Measurements from ENCODE around the gene CHRNB4.
A peak's percentile ranks its signal among the peaks of the same experiment; 100 is the strongest.

The CHRNB4 gene

DNA sequence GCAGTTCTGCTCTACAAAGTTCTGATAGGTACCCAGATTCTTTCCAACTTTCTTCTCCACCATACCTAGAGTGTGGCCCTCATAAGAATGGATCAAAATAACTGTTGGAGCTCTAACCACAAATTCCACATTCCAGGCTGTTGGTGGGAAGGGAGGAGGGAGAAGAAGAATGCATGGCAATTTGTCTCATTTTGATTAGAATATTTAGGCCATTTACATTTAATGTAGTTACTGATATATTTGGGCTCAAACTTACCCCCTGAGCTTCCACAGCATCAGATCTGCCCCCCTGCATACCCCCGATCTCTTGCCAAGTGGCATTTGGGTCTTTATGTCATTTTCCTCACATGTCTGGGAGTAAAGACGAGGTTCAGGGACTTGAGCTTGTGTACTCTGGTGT is 7.7 kb downstream of the CHRNB4 start:
- DNase-seq: no peak

DNA sequence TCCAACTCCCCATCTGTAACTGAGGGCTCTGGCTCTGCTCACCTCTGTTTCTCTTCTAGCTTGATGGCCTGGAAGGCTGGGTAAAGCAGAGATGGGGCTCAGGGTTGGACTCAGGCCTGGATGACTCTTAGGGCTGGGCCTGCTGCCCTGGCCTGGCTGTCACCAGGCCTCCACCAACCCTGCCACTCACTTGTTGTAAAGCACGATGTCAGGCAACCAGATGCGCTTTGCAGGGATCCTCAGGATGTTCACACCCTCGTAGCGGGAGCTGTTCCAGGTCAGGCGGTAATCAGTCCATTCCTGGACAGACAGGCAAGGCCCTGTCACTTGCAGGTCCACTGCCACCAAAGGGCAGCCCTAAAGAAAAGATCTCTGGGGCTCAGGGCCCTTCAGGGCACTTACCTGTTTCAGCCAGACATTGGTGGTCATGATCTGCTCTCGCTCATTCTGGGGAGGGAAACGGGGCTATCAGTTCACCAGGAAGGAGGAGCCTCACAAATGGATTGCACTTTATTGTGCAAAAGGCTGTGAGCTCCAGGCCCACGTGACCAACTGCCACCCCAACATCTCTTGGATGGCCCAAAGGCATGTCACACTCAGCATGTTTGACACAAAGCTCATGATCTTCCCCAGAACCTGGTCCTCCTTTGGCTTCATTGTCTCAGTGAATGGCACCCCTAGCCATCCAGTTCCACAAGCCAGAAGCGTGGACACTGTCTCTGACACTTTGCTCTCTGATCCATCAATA is 9.9 kb downstream of the CHRNB4 start:
- DNase-seq: no peak

GRCh38 chr15:78629716-78630065 is 11.3 kb downstream of the CHRNB4 start:
- DNase-seq: no peak

DNA sequence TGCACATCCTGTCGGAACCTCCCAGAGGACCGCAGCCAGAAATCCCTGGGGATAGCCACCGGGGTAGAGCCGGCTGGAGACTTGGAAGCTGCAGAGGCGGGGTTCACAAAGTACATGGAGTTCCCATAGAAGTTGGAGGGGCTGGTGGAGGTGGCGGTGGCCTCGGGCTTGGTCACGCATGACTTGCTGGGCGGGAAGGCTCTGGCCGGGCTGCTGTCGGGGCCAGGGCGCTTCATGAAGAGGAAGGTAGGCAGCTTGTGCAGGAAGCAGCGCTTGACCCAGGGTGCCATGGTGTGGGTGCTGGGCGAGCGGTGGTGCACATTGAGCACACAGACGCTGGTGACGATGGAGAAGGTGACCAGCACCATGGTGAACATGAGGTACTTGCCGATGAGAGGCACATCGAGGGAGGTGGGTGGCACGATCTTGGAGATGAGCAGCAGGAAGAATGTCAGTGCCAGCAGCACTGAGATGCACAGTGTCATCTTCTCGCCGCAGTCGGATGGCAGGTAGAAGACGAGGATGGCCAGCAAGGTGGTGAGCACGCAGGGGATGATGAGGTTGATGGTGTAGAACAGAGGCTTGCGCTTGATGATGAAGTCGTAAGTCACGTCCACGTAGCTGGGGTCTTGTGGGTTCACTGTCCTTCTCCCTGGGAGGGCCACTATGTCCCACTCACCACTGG is 11.8 kb downstream of the CHRNB4 start:
- no peak for DNase-seq

- no peak for DNase-seq
Observed at GRCh38 chr15:78628227-78628626, 12.8 kb downstream of the CHRNB4 start.

DNA sequence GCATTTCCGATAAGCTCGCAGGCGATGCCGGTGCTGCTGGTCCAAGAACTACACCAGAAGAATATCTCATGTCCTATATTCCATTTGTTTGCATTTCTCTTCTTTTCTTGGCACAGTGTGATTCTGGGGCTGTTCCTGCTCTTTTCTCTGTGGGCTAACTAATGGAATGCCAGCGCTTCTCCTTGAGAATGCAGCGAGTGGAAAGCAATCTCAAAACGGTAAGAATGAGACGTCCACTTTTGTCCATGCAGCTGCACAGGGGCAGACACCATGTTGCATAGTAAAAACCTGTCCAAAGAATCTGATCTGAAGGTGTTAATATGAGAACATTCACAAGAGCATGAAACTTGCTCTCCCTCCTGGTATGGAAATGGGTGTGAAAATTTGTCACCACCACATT is 13.7 kb downstream of the CHRNB4 start:
- DNase-seq: no peak

- DNase-seq: no peak
Observed at GRCh38 chr15:78626381-78626995, 14.5 kb downstream of the CHRNB4 start.

DNA sequence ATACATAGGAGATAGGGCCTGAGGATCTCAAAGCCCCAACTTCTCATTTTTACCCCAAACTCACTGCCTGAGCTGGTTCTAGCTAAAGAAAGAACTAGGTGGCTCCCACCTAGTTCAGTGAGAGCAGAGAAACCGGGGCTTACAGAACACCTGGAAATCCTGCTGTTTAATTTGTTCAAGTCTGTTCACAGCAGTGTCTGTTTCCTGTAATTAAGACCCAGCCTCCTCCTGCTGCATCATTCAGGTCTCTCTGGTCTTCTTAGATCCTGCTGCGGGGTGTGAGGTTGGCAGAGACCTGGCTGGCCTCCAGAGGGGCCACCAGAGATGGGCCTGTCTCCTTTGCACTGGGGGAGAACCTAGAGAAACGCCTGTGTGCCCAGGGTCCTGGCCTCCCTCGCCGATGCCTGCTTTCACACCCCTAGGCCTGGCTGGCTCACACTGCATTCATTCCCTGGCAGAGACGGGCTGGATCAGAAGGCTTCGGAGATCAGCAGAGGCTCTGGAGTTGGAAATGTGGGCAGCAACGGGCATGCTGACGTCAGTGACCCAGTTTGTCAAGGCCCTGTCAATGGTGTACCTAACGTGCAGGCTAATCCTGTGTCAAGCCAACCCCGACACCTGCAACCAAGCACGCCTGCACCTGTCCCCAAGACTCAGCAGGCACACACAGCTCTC is 15.3 kb downstream of the CHRNB4 start:
- no peak for DNase-seq

- DNase-seq: no peak
Observed at GRCh38 chr15:78624651-78625590, 16.1 kb downstream of the CHRNB4 start.

DNA sequence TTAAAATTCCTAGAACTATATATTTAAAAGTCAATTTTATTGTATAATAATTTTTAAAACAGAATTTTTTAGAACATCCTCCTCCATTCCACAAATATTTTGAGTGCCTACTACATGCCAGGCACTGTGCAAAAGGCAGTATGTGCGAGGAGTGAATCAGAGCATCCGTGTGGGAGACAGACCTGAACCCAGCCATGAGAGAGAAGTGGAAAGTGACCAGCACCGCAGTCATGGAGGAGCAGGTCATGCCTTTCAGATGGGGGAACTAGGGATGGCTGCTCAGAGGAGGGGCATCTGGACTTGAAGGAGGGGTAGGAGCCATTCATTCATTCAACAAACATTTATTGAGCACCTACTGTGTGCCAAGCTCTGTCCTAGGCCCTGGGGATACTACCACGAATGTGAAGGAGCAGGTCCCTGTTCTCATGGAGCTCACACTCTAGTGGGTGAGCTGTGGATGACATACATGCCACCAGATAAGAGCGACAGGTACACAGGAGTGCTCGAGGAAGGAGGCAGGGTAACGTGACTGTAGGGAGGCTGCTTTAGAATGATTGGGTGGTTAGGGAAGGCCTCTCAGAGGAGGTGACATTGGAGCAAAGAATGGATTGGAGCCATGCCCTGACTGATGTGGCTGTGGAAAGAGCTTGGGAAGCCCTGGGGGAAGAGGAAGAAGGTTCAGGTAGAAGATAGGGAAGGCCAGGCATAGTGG is 17.1 kb downstream of the CHRNB4 start:
- no peak for DNase-seq

- no peak for DNase-seq
Observed at GRCh38 chr15:78621810-78622402, 19.1 kb downstream of the CHRNB4 start.

GRCh38 chr15:78620527-78621421 is 20.2 kb downstream of the CHRNB4 start, which contains the start of gene CHRNA3:
Gene CHRNA3 (minus strand): TSS chr15:78620996. CDS start chr15:78620794, 202 bp downstream.
- DNase-seq: no peak

DNA sequence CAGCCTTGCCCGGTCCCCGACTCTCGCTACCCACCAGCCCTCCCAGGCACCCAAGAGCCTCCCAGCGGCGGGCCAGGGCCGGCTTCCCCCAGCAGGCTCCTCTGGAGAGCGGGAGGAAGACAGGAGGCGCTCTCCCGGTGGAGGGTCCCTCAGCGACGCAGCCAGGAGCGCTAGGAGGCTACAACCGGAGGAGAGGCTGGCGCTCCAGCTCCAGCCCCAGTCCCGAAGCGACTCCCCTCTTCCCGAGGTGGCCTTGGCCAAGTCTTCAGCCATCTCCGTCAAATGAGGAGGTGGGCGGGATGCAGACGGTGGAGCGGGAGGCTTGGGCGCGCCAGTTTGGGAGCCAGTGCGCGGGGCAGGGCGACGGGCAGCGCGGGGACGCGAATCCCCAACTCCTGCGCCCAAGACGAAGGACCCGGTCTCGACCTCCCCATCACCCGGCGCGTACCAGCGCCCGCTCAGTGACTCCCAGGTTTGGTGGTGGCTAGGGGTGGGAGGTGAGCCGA is 20.9 kb downstream of the CHRNB4 start:
- no peak for DNase-seq

- DNase-seq: no peak
Observed at GRCh38 chr15:78619022-78619950, 21.7 kb downstream of the CHRNB4 start.

DNA sequence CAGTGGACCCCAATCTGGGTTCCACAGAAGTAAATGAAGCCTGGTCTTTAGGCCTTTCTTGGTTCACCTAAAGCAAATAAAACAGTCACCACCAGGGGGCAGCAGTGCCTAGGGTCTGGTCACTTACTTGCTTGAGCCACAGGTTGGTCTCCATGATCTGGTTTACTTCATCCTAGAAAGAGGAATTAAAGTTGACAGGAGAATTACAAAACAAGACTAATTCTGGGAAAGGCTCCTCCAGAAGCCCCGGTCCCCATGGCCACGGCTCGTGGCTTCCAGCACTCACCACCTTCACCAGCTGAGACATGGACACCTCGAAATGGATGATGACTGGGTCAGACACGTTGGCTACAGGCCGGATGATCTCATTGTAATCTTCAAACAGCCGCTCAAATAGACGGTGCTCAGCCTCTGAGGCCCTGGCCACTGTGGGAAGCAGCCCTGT is 22.5 kb downstream of the CHRNB4 start:
- peak; percentile 89 for DNase-seq

DNA sequence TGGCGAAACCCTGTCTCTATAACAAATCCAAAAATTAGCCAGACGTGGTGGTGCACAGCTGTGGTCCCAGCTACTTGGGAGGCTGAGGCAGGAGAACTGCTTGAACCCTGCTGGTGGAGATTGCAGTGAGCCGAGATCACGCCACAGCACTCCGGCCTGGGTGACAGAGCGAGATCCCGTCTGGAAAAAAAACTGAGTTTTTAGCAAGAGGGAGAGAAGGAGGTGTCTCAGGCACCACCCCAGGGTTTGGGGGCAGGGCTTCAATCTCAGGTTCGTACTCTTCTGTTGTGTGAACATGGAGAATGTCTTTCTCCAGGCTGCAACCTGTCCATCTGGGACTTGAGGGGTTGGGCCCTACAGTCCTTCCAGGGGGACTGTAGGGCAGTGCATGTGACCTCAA is 22.9 kb downstream of the CHRNB4 start:
- no peak for DNase-seq

DNA sequence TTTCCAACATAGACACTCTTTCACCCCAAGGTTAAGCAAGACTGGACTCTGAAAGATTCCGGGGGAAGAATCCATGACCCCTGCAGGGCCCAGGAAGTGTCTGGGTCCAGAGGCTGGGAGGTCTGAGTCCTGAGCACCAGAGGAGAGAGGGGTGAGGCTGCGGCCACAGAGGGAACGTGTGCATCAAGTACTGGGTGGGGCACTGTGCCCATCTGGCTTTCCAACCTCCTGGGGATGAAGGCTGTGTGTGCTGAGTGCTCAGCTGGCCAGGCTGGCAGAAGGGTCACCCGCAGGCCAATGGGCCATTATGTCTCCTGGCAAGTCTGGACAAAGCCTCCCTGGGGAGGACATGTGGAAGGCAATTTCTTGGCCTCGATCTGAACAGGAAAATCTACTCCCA is 23.5 kb downstream of the CHRNB4 start:
- no peak for DNase-seq

- peak; percentile 60 to 62 for DNase-seq
Observed at GRCh38 chr15:78617076-78617475, 23.9 kb downstream of the CHRNB4 start.

DNA sequence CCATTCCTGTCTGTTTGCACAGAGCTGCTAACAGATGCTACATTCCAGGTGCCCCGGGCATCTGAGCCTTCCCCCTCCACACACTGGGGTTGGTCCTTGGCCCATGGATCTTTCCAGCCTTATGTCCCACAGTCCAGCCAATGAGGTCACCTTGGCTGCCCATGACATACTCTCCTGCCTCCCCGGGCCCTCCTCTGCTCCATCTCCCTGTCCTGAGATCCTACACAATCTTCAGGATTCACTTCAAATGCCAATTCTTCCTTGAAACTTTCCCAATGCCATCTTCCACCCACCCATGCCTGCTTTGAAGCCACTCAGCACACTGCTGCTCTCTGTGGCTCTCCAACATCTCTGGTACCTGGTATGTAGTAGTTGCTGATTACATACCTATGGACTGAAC is 24.5 kb downstream of the CHRNB4 start:
- no peak for DNase-seq
